Umbilical cord (tissue), 2 donors: ENCODE measurements around the gene RIN2. TPM values are rescaled to one million over a fixed set of nuclear protein-coding genes. Genes with fewer than 3 reads are reported as not detected.
"Not testable (repeated sequence)": the region's sequence is repeated elsewhere in the genome, so short reads cannot be mapped to it uniquely, and the experiment has no call there.

ENCODE experiments used
- DNase-seq: peaks from one replicate; pipeline ENCODE4 v3.0.0-alpha.2; 2015; ENCODE audit warnings: low spot score
- total RNA-seq: library from RNA; depleted of rRNA; stranded (reverse); fragments of >200 nt; gene quantifications from one replicate; pipeline ENCODE4 v1.2.3, GENCODE V29; 2014; ENCODE audit warnings: low replicate concordance; ENCODE audit not compliant: insufficient read depth

The RIN2 gene
- total RNA-seq, 1 donor from 2014 or later = 33.7 TPM

- DNase-seq = no peak
Observed at GRCh38 chr20:19786311-19786710, 28.3 kb downstream of the RIN2 start.

- DNase-seq = no peak
Observed at GRCh38 chr20:19787366-19787765, 29.3 kb downstream of the RIN2 start.

GRCh38 chr20:19789009-19789408 lies 31.0 kb downstream of the RIN2 start:
- no peak for DNase-seq

- no peak for DNase-seq
Observed at GRCh38 chr20:19789446-19789845, 31.4 kb downstream of the RIN2 start.

GRCh38 chr20:19791887-19792286 lies 33.8 kb downstream of the RIN2 start:
- DNase-seq = no peak

- DNase-seq = no peak
Observed at GRCh38 chr20:19793716-19794115, 35.7 kb downstream of the RIN2 start.

GRCh38 chr20:19794941-19795340 lies 36.9 kb downstream of the RIN2 start:
- DNase-seq = no peak

- DNase-seq = no peak
Observed at GRCh38 chr20:19799325-19799724, 41.3 kb downstream of the RIN2 start.

- no peak for DNase-seq
Observed at GRCh38 chr20:19802099-19802491, 44.0 kb downstream of the RIN2 start.

- no peak for DNase-seq
Observed at GRCh38 chr20:19802492-19803158, 44.6 kb downstream of the RIN2 start.

- not testable (repeated sequence) for DNase-seq
Observed at GRCh38 chr20:19806276-19806675, 48.2 kb downstream of the RIN2 start.

GRCh38 chr20:19806806-19807190 lies 48.7 kb downstream of the RIN2 start:
- DNase-seq = no peak

- peak; percentile 22 for DNase-seq
Observed at GRCh38 chr20:19807191-19807945, 49.3 kb downstream of the RIN2 start.
